ENCODE measurements around the gene CBLN4. TPM values are rescaled to one million over a fixed set of nuclear protein-coding genes. Genes with fewer than 3 reads are reported as not detected.

The CBLN4 gene
- total RNA-seq, result not detected in 3 replicates
- long read RNA-seq, result 0 reads

DNA sequence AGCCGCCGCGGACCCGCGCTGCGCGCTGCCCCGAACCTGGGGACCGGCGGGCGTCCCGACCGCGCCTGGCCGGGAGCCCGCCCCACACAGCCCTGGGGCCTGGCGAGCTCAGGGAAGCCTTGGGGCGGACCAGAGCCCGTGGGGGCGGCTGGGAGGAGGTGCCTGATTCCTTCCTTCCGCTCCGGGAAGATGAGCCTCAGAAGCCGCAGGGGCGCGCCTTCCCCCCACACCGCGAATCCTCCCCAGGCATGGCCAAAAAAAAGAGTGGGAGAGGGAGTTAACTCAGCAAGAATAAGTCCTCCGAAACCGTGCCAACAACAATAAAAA lies at the start of gene CBLN4:
Gene CBLN4 (minus strand): TSS at position 131 of the 327 bp plus-strand sequence. CDS start 1,348 bp downstream, outside the sequence.
- TF ChIP-seq, protein P1, sequence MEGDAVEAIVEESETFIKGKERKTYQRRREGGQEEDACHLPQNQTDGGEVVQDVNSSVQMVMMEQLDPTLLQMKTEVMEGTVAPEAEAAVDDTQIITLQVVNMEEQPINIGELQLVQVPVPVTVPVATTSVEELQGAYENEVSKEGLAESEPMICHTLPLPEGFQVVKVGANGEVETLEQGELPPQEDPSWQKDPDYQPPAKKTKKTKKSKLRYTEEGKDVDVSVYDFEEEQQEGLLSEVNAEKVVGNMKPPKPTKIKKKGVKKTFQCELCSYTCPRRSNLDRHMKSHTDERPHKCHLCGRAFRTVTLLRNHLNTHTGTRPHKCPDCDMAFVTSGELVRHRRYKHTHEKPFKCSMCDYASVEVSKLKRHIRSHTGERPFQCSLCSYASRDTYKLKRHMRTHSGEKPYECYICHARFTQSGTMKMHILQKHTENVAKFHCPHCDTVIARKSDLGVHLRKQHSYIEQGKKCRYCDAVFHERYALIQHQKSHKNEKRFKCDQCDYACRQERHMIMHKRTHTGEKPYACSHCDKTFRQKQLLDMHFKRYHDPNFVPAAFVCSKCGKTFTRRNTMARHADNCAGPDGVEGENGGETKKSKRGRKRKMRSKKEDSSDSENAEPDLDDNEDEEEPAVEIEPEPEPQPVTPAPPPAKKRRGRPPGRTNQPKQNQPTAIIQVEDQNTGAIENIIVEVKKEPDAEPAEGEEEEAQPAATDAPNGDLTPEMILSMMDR (IDR thresholded peaks at IDR 0.05), result no peak
- no peaks in the 10 kb centered on the region for H3K27me3 Mint-ChIP-seq (ENCODE audit: low read depth)
- no peak within 1 kb of the TSS for H3K4me3 Mint-ChIP-seq (ENCODE audit: unreplicated experiment)
- H3K36me3 Mint-ChIP-seq (ENCODE audit: low read depth), result no peaks in the 10 kb centered on the region
- no peak within 1 kb of the TSS for H3K27ac Mint-ChIP-seq (ENCODE audit: unreplicated experiment)
- no peak for DNase-seq (ENCODE audit: low spot score)
- H3K4me1 Mint-ChIP-seq (ENCODE audit: low read depth), result no peaks in the 10 kb centered on the region
- H3K9me3 Mint-ChIP-seq (ENCODE audit: low read depth), result peaks cover 36% of the 10 kb centered on the region

DNA sequence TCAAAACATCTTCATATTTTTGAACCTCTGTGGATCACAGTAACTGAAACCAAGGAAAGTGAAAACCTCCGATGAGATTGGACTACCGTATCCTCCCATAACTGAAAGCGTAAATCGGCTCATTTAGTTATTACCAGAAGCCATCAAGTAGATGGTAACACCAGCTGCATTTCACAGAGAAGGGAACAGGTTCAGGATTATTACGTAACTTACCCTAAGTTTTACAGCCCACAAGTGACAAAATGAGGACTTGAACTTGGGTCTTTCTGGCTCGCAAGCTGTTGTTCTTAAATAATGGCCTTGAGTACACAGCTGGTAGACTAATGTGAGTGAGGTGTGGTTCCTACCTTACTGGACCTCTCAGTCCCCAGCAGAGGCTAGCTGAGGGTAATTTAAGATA lies 37.9 kb upstream of the CBLN4 start:
- no peaks in the 10 kb centered on the region for H3K27me3 Mint-ChIP-seq (ENCODE audit: low read depth)
- H3K4me3 Mint-ChIP-seq (ENCODE audit: unreplicated experiment), result no peak overlapping the region
- H3K4me1 Mint-ChIP-seq (ENCODE audit: low read depth), result no peaks in the 10 kb centered on the region
- H3K36me3 Mint-ChIP-seq (ENCODE audit: low read depth), result no peaks in the 10 kb centered on the region
- TF ChIP-seq, protein P1 (IDR thresholded peaks at IDR 0.05), result no peak
- no peak overlapping the region for H3K27ac Mint-ChIP-seq (ENCODE audit: unreplicated experiment)
- peaks cover 41% of the 10 kb centered on the region for H3K9me3 Mint-ChIP-seq (ENCODE audit: low read depth)
- DNase-seq (ENCODE audit: low spot score), result no peak

DNA sequence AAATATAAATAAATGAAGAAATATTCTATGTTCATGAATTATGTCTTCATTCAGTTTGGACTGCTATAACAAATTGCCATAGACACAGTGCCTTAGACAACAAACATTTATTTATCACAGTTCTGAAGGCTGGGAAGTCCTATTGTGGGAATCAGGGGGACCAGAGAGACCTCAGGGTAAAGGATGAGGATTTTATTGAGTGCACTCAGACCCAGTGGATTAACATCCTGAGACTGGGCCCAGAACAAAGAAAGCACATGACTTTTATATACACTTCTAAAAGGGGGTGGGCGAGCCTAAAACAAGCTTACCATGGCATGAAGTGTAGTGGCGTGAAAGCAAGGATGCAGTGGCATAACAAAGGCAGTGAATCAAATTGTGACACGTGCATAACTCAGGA lies 26.9 kb upstream of the CBLN4 start:
- DNase-seq (ENCODE audit: low spot score), result no peak
- H3K36me3 Mint-ChIP-seq (ENCODE audit: low read depth), result no peaks in the 10 kb centered on the region
- TF ChIP-seq, protein P1 (IDR thresholded peaks at IDR 0.05), result no peak
- no peaks in the 10 kb centered on the region for H3K4me1 Mint-ChIP-seq (ENCODE audit: low read depth)
- no peak overlapping the region for H3K27ac Mint-ChIP-seq (ENCODE audit: unreplicated experiment)
- no peaks in the 10 kb centered on the region for H3K27me3 Mint-ChIP-seq (ENCODE audit: low read depth)
- peaks cover 66% of the 10 kb centered on the region for H3K9me3 Mint-ChIP-seq (ENCODE audit: low read depth)
- no peak overlapping the region for H3K4me3 Mint-ChIP-seq (ENCODE audit: unreplicated experiment)

DNA sequence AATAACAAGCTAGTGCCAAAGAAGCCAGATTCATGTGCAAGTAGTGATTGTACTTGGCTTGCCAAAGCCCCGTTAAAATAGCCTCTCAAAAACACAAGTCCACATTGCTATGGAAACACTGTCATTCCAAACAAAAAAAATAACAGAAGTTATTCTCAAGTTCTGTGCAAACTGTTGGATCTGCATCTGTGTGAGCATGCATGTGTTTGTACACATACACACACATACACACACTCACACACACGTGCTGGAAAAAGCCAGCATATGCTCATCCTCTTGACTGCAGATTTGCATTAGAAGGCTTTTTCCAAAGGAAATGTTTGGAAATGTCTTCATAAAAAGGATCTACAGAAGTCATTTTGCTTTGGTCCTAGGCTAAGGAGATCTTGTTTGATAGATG lies 13.4 kb upstream of the CBLN4 start:
- Mint-ChIP-seq H3K27ac (ENCODE audit: unreplicated experiment) (no peak overlapping the region), H3K27me3 (ENCODE audit: low read depth) (no peaks in the 10 kb centered on the region), H3K36me3 (ENCODE audit: low read depth) (no peaks in the 10 kb centered on the region), H3K4me1 (ENCODE audit: low read depth) (no peaks in the 10 kb centered on the region), H3K9me3 (ENCODE audit: low read depth) (peaks cover 60% of the 10 kb centered on the region), H3K4me3 (ENCODE audit: unreplicated experiment) (no peak overlapping the region)
- TF ChIP-seq, protein P1 (IDR thresholded peaks at IDR 0.05), result no peak
- no peak for DNase-seq (ENCODE audit: low spot score)

DNA sequence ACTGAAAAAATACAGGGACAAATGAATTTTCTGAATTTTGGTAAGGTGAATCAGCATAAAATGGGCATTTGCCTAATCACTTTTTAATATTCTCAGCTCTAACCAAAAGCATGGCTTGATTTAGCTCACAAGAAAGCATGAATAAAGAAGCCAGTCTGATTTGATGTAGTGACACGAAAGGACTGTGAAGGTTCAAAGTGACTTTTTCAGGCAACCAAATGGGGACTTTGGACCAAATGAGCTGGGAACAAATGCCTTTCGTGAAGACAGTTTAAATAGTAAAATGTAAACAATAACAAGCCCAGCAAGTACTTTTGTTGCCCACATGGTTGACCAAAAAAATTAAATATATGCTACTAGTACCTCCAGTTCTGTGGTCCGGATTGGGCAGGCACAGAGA lies 12.9 kb upstream of the CBLN4 start:
- DNase-seq (ENCODE audit: low spot score), result no peak
- Mint-ChIP-seq H3K27ac (ENCODE audit: unreplicated experiment) (no peak overlapping the region), H3K9me3 (ENCODE audit: low read depth) (peaks cover 59% of the 10 kb centered on the region), H3K4me3 (ENCODE audit: unreplicated experiment) (no peak overlapping the region), H3K27me3 (ENCODE audit: low read depth) (no peaks in the 10 kb centered on the region), H3K36me3 (ENCODE audit: low read depth) (no peaks in the 10 kb centered on the region), H3K4me1 (ENCODE audit: low read depth) (no peaks in the 10 kb centered on the region)
- TF ChIP-seq, protein P1 (IDR thresholded peaks at IDR 0.05), result no peak
